A549 (cell line): ENCODE results near the gene ACOXL. TPM values are rescaled to one million over a fixed set of nuclear protein-coding genes. Genes with fewer than 3 reads are reported as not detected.

Experiments used
- ATAC-seq, 2 experiments: fragments of 200-7000 bp in 1 of 2; fragments of >200 bp in 1 of 2; cut with Nextera tagmentation in 1 of 2; cut with Tn5 transposase in 1 of 2; 3 replicates each; pipeline versions ENCODE4 v1.8.0 to v1.9.1; 2018 to 2020; ENCODE audit warnings: mild to moderate bottlenecking in 1 of 2, moderate library complexity in 1 of 2
- CTCF ChIA-PET: fragments of 300-600 bp; sonication (Branson Sonifier 250); formaldehyde crosslinking; extraction: SDS; loops from one replicate; lab custom pipeline; 2021; ENCODE audit warnings: antibody characterized with exemption, inconsistent platforms; lab: Yijun Ruan, JAX
- POLR2A ChIA-PET: fragments of 350-600 bp; formaldehyde crosslinking; extraction: SDS; loops from one replicate; lab custom pipeline; 2021; ENCODE audit warnings: antibody characterized with exemption, inconsistent platforms; lab: Yijun Ruan, JAX
- DNase-seq, 2 experiments: peaks; one replicate each; pipeline versions ENCODE4 v3.0.0 to v3.0.0-alpha.2; 2011 to 2016; ENCODE audit warnings: low read depth in 1 of 2, low spot score in 1 of 2
- FAIRE-seq: peaks from 2 replicates; lab custom pipeline; 2011; peaks lifted over from hg19 to GRCh38; lab: Jason Lieb, UNC
- H3K27ac ChIP-seq, 2 experiments: fragments of >200 bp; sonication (Bioruptor Twin); formaldehyde crosslinking; 3 replicates each; pipeline ENCODE4 v1.5.1; 2016 to 2017
- H3K4me1 ChIP-seq: fragments of >200 bp; sonication (Bioruptor Twin); formaldehyde crosslinking; 3 replicates; pipeline ENCODE4 v1.6.1; 2016
- H3K4me2 ChIP-seq: fragments of >200 bp; sonication (Bioruptor Twin); formaldehyde crosslinking; 3 replicates; pipeline ENCODE4 v1.6.1; 2016
- H3K4me3 ChIP-seq: fragments of >200 bp; sonication (Bioruptor Twin); formaldehyde crosslinking; 3 replicates; pipeline ENCODE4 v1.5.1; 2016
- H3K9me3 ChIP-seq: fragments of >200 bp; sonication (Bioruptor Twin); formaldehyde crosslinking; 3 replicates; pipeline ENCODE4 v1.6.1; 2016
- BHLHE40 ChIP-seq: IDR thresholded peaks from 2 replicates; pipeline ENCODE4 v1.6.1; 2012; ENCODE audit warnings: low read depth, low read length, inconsistent platforms
- CBX8 ChIP-seq: fragments of 200-600 bp; sonication (generic); IDR thresholded peaks from 2 replicates; pipeline ENCODE4 v1.6.1; 2016
- CHD2 ChIP-seq: fragments of 150-350 bp; IDR thresholded peaks from 2 replicates; pipeline ENCODE4 v1.6.1; 2014; ENCODE audit warnings: low read length; ENCODE audit not compliant: partially characterized antibody
- CHD4 ChIP-seq: fragments of 200-600 bp; sonication (generic); IDR thresholded peaks from 2 replicates; pipeline ENCODE4 v1.6.1; 2016; ENCODE audit warnings: antibody characterized with exemption, mild to moderate bottlenecking, borderline replicate concordance
- E2F6 ChIP-seq: IDR thresholded peaks from 2 replicates; pipeline ENCODE4 v1.6.1; 2012; ENCODE audit warnings: low read depth, borderline replicate concordance
- FOSB ChIP-seq: fragments of 250-450 bp; sonication (Bioruptor Pico); IDR thresholded peaks from 2 replicates; pipeline ENCODE4 v1.5.0; 2020; ENCODE audit warnings: mild to moderate bottlenecking, moderate library complexity
- FOSL2 ChIP-seq, 2 experiments: fragments of 450-650 bp in 1 of 2; fragments of >200 bp in 1 of 2; sonication (Bioruptor Twin) in 1 of 2; formaldehyde crosslinking; IDR thresholded peaks; 2 replicates each; pipeline versions ENCODE4 v1.5.0 to v1.6.1; 2016 to 2020; ENCODE audit warnings: mild to moderate bottlenecking in 1 of 2, moderate library complexity in 1 of 2
- HDAC2 ChIP-seq: fragments of 200-600 bp; sonication (generic); IDR thresholded peaks from 2 replicates; pipeline ENCODE4 v1.6.1; 2016
- HOXB5 ChIP-seq: fragments of 250-450 bp; sonication (Bioruptor Pico); IDR thresholded peaks from 2 replicates; pipeline ENCODE4 v1.5.0; 2020; ENCODE audit warnings: mild to moderate bottlenecking, moderate library complexity
- JUN ChIP-seq, 2 experiments: fragments of >200 bp; sonication (Bioruptor Twin); formaldehyde crosslinking; IDR thresholded peaks; 2 replicates in 1 of 2; 3 replicates in 1 of 2; pipeline ENCODE4 v1.6.1; 2016 to 2017
- KDM1A ChIP-seq: fragments of 200-600 bp; sonication (generic); IDR thresholded peaks from 2 replicates; pipeline ENCODE4 v1.6.1; 2016; ENCODE audit warnings: low read depth, mild to moderate bottlenecking
- MAX ChIP-seq: IDR thresholded peaks from 2 replicates; pipeline ENCODE4 v1.6.1; 2012
- MAZ ChIP-seq: fragments of 150-350 bp; IDR thresholded peaks from 2 replicates; pipeline ENCODE4 v1.6.1; 2014; ENCODE audit warnings: antibody characterized with exemption, low read depth, low read length, borderline replicate concordance
- PHF8 ChIP-seq: fragments of 200-600 bp; sonication (generic); IDR thresholded peaks from 2 replicates; pipeline ENCODE4 v1.6.1; 2016; ENCODE audit warnings: low read depth, mild to moderate bottlenecking, antibody characterized with exemption, moderate library complexity, borderline replicate concordance
- POLR2AphosphoS2 ChIP-seq: conservative IDR thresholded peaks from 2 replicates; pipeline ENCODE4 v1.6.1; 2012; ENCODE audit warnings: low read length, improper control_type of control experiment, inconsistent platforms
- REST ChIP-seq: fragments of 200-600 bp; sonication (generic); IDR thresholded peaks from 2 replicates; pipeline ENCODE4 v1.6.1; 2016; ENCODE audit warnings: antibody characterized with exemption, mild to moderate bottlenecking, moderate library complexity
- RFX5 ChIP-seq: fragments of 450-650 bp; IDR thresholded peaks from 2 replicates; pipeline ENCODE4 v1.7.1; 2014; ENCODE audit warnings: antibody characterized with exemption, mild to moderate bottlenecking, moderate library complexity
- RNF2 ChIP-seq: fragments of 200-600 bp; sonication (generic); IDR thresholded peaks from 2 replicates; pipeline ENCODE4 v1.6.1; 2016; ENCODE audit warnings: low read depth, mild to moderate bottlenecking, antibody characterized with exemption, moderate library complexity, borderline replicate concordance
- SREBF2 ChIP-seq: fragments of 450-650 bp; IDR thresholded peaks from 2 replicates; pipeline ENCODE4 v1.6.1; 2014; ENCODE audit warnings: mild to moderate bottlenecking, moderate library complexity
- TFCP2L1 ChIP-seq: fragments of 250-450 bp; sonication (Bioruptor Pico); IDR thresholded peaks from 2 replicates; pipeline ENCODE4 v1.5.0; 2021; ENCODE audit warnings: mild to moderate bottlenecking
- TP53 ChIP-seq: fragments of 250-450 bp; sonication (Bioruptor Pico); IDR thresholded peaks from 2 replicates; pipeline ENCODE4 v1.5.0; 2021; ENCODE audit warnings: mild to moderate bottlenecking, moderate library complexity
- ZFP36 ChIP-seq: fragments of 450-650 bp; IDR thresholded peaks from 2 replicates; pipeline ENCODE4 v1.6.1; 2014; ENCODE audit warnings: borderline replicate concordance; ENCODE audit not compliant: partially characterized antibody
- ZSCAN20 ChIP-seq: fragments of 250-450 bp; sonication (Bioruptor Pico); IDR thresholded peaks from 2 replicates; pipeline ENCODE4 v1.8.0; 2022; ENCODE audit warnings: mild to moderate bottlenecking, moderate library complexity
- WGBS: methylation state at CpG from one replicate; pipeline ENCODE4 v1.1.6; 2017; ENCODE audit errors: missing lambda C conversion rate; 5-methylcytosine and 5-hydroxymethylcytosine counted together
- polyA plus RNA-seq, 4 experiments: library from polyadenylated mRNA; depleted of rRNA in 3 of 4; stranded (reverse); fragments of >200 nt; fragmentation: RNase III in 1 of 4; extraction: RNeasy Plus Mini Kit Qiagen cat#74134 plus additional on column Dnase treatment in 1 of 4; gene quantifications; 2 replicates in 3 of 4; 3 replicates in 1 of 4; pipeline ENCODE4 v1.2.3, GENCODE V29; 2011 to 2017

Gene ACOXL
- polyA plus RNA-seq, 2 of the 4 experiments (the other 2 are of a cell fraction) = not detected

- peaks cover 21% of the 10 kb centered on the region for H3K4me1 ChIP-seq
- DNase-seq (peak in 1 of 2 experiments; percentile 45), ATAC-seq (peak in 1 of 2 experiments; percentile 8; a peak in 3 of 6 replicates), FAIRE-seq (no peak)
- POLR2A ChIA-PET = interaction anchor here (0.6 to 2.1 kb wide), 10 partner anchors 12 to 1006 kb away, joined by 3 to 23 read pairs (median 4); partner anchors contain the start of gene MALL
- CTCF ChIA-PET = interaction anchor here (0.6 to 2.1 kb wide), 8 partner anchors 9 to 578 kb away, joined by 3 to 13 read pairs (median 3); no protein-coding TSS in a partner anchor
- TF ChIP-seq FOSL2 (IDR thresholded peaks at IDR 0.05) (no peak), FOSL2 (CRISPR knock-in tag; IDR thresholded peaks at IDR 0.05) (no peak), ZFP36 (no peak), TP53 (CRISPR knock-in tag) (no peak), POLR2AphosphoS2 (no peak), BHLHE40 (peak; percentile 51), KDM1A (no peak), PHF8 (0 out of 2 replicates have a peak, but pooled peaks have one; percentile 21), CHD2 (peak; percentile 65), TFCP2L1 (no peak), HDAC2 (no peak; the same call in 1 of the 2 replicates), MAX (peak; percentile 28; the same call in 1 of the 2 replicates), CBX8 (no peak), JUN (IDR thresholded peaks at IDR 0.05) (peak in 1 of 2 experiments; percentile 8; a peak in 1 of 5 replicates), SREBF2 (no peak), MAZ (no peak), CHD4 (no peak), E2F6 (0 out of 2 replicates have a peak, but pooled peaks have one; percentile 46), REST (no peak), RNF2 (peak; percentile 90; the same call in 1 of the 2 replicates), FOSB (CRISPR knock-in tag) (no peak), RFX5 (no peak), HOXB5 (CRISPR knock-in tag) (no peak), ZSCAN20 (CRISPR knock-in tag) (no peak)
- H3K4me2 ChIP-seq = peak overlapping the region; percentile 96
- no peaks in the 10 kb centered on the region for H3K9me3 ChIP-seq
- H3K4me3 ChIP-seq = peak overlapping the region; percentile 78
- under 1% methylated on average over 44 of the region's 80 CpGs for WGBS
- peak overlapping the region; percentile 83 to 91 for H3K27ac ChIP-seq
Measured at GRCh38 chr2:111121028-111121827, 388.9 kb downstream of the ACOXL start.
